ENCODE data around the gene RYK.
"Not testable (repeated sequence)": the region's sequence is repeated elsewhere in the genome, so short reads cannot be mapped to it uniquely, and the experiment has no call there.

The RYK gene

GRCh38 chr3:134255404-134255803 lies 4.7 kb upstream of the RYK start:
- DNase-seq (ENCODE audit: low read depth in 2 of 3, low spot score in 1 of 3), result no peak

GRCh38 chr3:134253475-134254226 lies 3.0 kb upstream of the RYK start:
- no peak for DNase-seq (ENCODE audit: low read depth in 2 of 3, low spot score in 1 of 3)

GRCh38 chr3:134252766-134253165 lies 2.1 kb upstream of the RYK start:
- DNase-seq (ENCODE audit: low read depth in 2 of 3, low spot score in 1 of 3), result no peak

GRCh38 chr3:134251731-134252391 lies 1.2 kb upstream of the RYK start:
- no peak for DNase-seq (ENCODE audit: low read depth in 2 of 3, low spot score in 1 of 3)

- peak in 1 of 3 donors; percentile 30 for DNase-seq (ENCODE audit: low read depth in 2 of 3, low spot score in 1 of 3)
Measured at GRCh38 chr3:134249935-134250716, 533 bp downstream of the RYK start.

- DNase-seq (ENCODE audit: low read depth in 2 of 3, low spot score in 1 of 3), result no peak
Measured at GRCh38 chr3:134249296-134249841, 1.3 kb downstream of the RYK start.

GRCh38 chr3:134244921-134245320 lies 5.7 kb downstream of the RYK start:
- no peak for DNase-seq (ENCODE audit: low read depth in 2 of 3, low spot score in 1 of 3)

DNA sequence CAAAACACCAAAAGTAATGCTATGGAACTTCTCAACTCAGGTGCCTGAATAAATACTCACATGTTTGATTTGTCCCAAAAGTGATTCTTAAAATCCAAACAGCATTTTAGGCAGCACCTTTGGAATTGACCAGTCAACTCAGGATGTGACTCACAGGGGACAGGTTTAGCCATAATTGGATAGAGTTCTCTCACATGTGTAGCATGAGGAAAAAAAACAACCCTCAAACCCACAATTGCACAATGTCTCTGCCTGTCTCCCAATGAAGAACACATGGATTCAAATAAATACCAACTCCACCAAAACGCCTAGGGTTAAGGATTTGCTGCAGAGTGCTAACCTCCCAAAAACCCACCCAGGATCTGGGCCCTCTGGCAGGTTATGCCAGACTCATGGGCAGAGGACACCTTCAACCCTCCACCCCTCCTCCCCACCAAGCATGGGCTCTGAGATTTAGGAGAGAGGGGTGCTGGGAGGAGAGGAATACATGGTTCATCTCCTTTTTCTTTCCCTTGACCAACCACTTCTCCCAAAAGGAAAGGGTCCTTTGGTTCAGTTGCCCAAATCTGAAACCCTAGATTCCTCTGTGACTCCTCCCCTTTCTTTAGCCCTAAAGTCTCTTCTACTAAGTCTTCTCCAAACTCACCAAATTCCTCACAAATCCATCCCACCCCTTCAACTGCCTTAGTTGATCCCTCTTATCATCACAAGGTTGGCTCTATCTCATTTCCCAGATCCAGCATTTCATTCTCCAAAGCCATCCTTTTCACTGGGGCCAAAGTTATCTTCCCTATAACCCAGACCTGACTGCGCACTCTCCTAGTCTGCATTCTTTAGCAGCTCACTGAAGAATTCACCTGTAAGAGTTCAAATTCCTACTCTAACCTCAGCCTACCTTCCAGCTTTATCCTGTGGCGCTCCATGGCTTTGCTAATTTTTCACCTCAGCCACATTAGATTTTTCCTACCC lies 7.7 kb downstream of the RYK start:
- no peak for DNase-seq (ENCODE audit: low read depth in 2 of 3, low spot score in 1 of 3)

GRCh38 chr3:134239538-134239937 lies 11.1 kb downstream of the RYK start:
- no peak for DNase-seq (ENCODE audit: low read depth in 2 of 3, low spot score in 1 of 3)

DNA sequence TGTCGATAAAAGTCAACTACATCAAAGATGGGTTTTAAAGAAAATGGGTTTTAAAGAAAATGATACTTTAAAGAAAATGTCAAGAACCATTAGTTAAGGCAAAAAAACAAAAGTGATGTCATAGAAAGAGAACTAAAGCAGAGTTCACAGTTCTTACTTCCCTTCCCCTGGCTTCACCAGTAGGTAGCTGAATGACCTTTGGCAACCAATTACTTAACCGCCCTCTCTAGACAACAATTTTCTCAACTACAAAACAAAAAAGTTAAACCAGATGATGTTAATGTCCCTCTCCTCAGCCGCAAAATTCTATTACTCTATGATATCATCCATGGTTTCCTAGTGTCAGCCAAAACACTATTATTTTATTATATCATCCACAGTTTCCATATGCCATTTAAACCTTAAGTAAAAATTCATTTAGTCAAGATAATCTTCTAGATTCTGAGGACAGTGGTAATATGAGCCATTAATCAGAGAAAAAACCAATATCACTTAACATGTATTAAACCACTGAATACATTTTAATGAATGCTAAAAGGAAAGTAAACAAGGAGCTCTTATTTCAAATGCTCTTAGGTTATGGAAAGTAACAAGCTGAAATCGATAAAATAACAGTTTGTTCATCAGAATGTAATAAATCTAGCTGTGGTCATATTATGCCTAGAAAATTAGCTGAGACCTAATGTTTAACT lies 13.1 kb downstream of the RYK start:
- DNase-seq (ENCODE audit: low read depth in 2 of 3, low spot score in 1 of 3), result no peak

- no peak for DNase-seq (ENCODE audit: low read depth in 2 of 3, low spot score in 1 of 3)
Measured at GRCh38 chr3:134236505-134237170, 14.0 kb downstream of the RYK start.

DNA sequence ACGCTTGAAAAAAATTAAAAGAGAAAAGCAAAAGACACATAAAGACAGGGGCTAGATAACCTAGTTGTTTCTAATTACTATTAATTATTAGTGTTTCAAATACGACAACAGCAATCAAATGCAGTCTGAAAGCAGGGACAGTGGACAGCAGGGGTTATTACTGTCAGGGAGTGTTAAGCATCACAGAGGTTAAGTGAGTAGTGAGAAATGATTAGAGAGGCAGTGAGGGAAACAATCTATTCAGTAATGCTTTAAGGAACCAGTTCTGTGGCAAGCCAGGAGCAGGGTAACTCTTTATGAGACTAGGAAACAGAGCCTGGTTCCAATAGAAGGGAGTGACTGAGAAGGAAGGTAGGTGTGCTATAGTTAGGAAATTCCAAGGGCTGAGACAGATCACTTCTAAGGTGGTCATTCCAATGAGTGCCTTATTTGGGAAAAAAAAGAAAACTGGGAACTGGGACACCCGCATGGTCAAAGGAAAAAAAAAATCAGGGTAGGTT lies 15.0 kb downstream of the RYK start:
- DNase-seq (ENCODE audit: low read depth in 2 of 3, low spot score in 1 of 3), result no peak

- no peak for DNase-seq (ENCODE audit: low read depth in 2 of 3, low spot score in 1 of 3)
Measured at GRCh38 chr3:134232951-134233350, 17.7 kb downstream of the RYK start.

GRCh38 chr3:134232151-134232550 lies 18.5 kb downstream of the RYK start:
- no peak for DNase-seq (ENCODE audit: low read depth in 2 of 3, low spot score in 1 of 3)

- no peak for DNase-seq (ENCODE audit: low read depth in 2 of 3, low spot score in 1 of 3)
Measured at GRCh38 chr3:134231131-134231530, 19.5 kb downstream of the RYK start.

DNA sequence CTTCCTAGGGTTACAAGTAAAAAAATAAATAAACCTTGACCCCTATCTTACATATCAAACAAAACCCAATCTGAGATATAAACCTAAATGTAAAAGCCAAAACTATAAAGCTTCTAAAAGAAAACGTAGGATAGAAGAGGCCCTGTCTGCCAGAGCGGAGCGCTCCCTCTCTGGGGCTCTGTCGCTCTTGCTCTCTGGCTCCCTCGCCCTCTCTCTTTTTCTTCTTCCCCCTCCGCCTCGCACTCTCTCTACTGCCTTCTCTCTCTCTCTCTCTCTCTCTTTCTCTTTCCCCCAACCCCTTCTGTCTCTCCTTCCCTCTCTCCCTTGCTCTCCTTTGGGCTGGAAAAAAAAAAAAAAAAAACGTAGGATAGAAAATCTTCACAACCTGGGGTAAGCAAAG lies 21.6 kb downstream of the RYK start:
- no peak for DNase-seq (ENCODE audit: low read depth in 2 of 3, low spot score in 1 of 3)

DNA sequence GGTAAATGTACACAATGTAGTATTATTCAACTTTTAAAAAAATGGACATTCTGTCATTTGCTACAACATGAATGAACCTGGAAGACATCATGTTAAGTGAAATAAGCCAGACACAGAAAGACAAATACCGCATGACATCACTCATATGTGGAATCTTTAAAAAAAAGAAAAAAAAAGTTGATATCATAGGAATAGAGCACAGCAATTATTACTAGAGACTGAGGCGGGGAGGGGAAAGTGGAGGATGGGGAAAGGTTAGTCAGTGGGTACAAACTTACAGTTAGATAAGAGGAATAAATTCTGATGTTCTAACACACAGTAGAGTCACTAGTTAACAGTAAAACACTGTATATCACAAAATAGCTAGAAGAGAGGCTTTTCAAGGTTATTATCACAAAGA lies 22.2 kb downstream of the RYK start:
- DNase-seq (ENCODE audit: low read depth in 2 of 3, low spot score in 1 of 3), result no peak

DNA sequence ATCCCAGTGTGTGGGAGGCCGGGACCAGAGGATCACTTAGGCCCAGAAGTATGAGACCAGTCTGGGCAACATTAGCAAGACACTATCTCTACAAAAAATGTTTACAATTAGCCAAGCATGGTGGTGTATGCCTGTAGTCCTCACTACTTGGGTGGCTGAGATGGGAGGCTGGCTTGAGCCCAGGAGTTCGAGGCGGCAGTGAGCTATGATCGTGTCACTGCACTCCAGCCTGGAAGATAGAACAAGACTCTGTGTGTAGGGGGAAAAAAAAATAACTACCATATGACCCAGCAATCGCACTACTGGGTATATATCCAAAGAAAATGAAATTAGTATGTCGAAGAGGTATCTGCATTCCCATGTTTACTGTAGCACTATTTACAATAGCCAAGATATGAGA lies 22.6 kb downstream of the RYK start:
- no peak for DNase-seq (ENCODE audit: low read depth in 2 of 3, low spot score in 1 of 3)

GRCh38 chr3:134224796-134225156 lies 25.9 kb downstream of the RYK start:
- DNase-seq (ENCODE audit: low read depth in 2 of 3, low spot score in 1 of 3), result not testable (repeated sequence)

All from stimulated activated CD4-positive, alpha-beta T cell treated with anti-CD3 and anti-CD28 coated beads, Interleukin-12 subunit alpha, Interleukin-12 subunit beta, amount 100 ng/mL, for 48 hours (primary cell).